ENCODE data around the gene TPGS2. TPM values are rescaled to one million over a fixed set of nuclear protein-coding genes. Genes with fewer than 3 reads are reported as not detected.

The TPGS2 gene
- total and polyA plus RNA-seq, 2 of the 13 experiments (the other 11 are each of a cell fraction or from before 2014, with no cell fraction given), result 73.3 to 137 TPM

- TF ChIP-seq ZNF609 (CRISPR knock-in tag; IDR thresholded peaks at IDR 0.05; ENCODE audit: borderline replicate concordance) (no peak), FOXK1 (CRISPR knock-in tag; IDR thresholded peaks at IDR 0.05; ENCODE audit: borderline replicate concordance, low read depth) (peak; percentile 49; the same call in 1 of the 2 replicates), ZNF766 (CRISPR knock-in tag; IDR thresholded peaks at IDR 0.05; ENCODE audit: borderline replicate concordance) (peak; percentile 19; the same call in 1 of the 2 replicates), KLF16 (CRISPR knock-in tag; IDR thresholded peaks at IDR 0.05) (0 out of 4 replicates have a peak, but pooled peaks of 1 of the 2 experiments have one; percentile 49), ZHX2 (IDR thresholded peaks at IDR 0.05; ENCODE audit: low read depth) (peak; percentile 51; the same call in 1 of the 2 replicates), ZHX2 (CRISPR knock-in tag; IDR thresholded peaks at IDR 0.05; ENCODE audit: borderline replicate concordance) (no peak; the same call in 1 of the 2 replicates), ZSCAN21 (CRISPR knock-in tag; IDR thresholded peaks at IDR 0.05; ENCODE audit: borderline replicate concordance) (peak; percentile 79), CREB1 (IDR thresholded peaks at IDR 0.05) (peak; percentile 26; the same call in 1 of the 2 replicates), CREB1 (CRISPR knock-in tag; IDR thresholded peaks at IDR 0.05) (no peak), ZNF784 (CRISPR knock-in tag; IDR thresholded peaks at IDR 0.05; ENCODE audit: borderline replicate concordance) (peak; percentile 76; the same call in 1 of the 2 replicates), FOXP4 (CRISPR knock-in tag; IDR thresholded peaks at IDR 0.05) (peak; percentile 21; the same call in 1 of the 2 replicates), ZNF83 (CRISPR knock-in tag; IDR thresholded peaks at IDR 0.05; ENCODE audit: borderline replicate concordance) (0 out of 2 replicates have a peak, but pooled peaks have one; percentile 35)
These were observed at the start of gene TPGS2, which contains the start of gene KIAA1328 (continued) for GRCh38 chr18:36828630-36829361.
